GM21576 (cell line): ENCODE measurements around the gene TRIM28.
"Not testable (repeated sequence)": the region's sequence is repeated elsewhere in the genome, so short reads cannot be mapped to it uniquely, and the experiment has no call there.

ENCODE experiments used
- ATAC-seq: cut with Tn5 transposase; IDR thresholded peaks from one replicate; pipeline ENCODE4 v1.9.1; 2021; ENCODE audit warnings: mild to moderate bottlenecking, moderate library complexity; ENCODE audit not compliant: unreplicated experiment

TRIM28 gene

GRCh38 chr19:58518256-58519086 lies 25.4 kb upstream of the TRIM28 start:
- ATAC-seq, result no peak

GRCh38 chr19:58519087-58519354 lies 24.8 kb upstream of the TRIM28 start:
- no peak for ATAC-seq

GRCh38 chr19:58519355-58520256 lies 24.3 kb upstream of the TRIM28 start, which contains the start of gene ZBTB45:
Gene ZBTB45, minus strand, starts transcription at chr19:58519810. Its CDS starts 2,137 bp downstream, at chr19:58517673.
- ATAC-seq, result peak; percentile 74

GRCh38 chr19:58520257-58520599 lies 23.6 kb upstream of the TRIM28 start:
- ATAC-seq, result no peak

- no peak for ATAC-seq
Measured at GRCh38 chr19:58521651-58522050, 22.2 kb upstream of the TRIM28 start.

GRCh38 chr19:58522709-58523108 lies 21.2 kb upstream of the TRIM28 start:
- ATAC-seq, result no peak

- no peak for ATAC-seq
Measured at GRCh38 chr19:58529405-58529804, 14.5 kb upstream of the TRIM28 start.

GRCh38 chr19:58531034-58531840 lies 12.6 kb upstream of the TRIM28 start:
- ATAC-seq, result no peak

GRCh38 chr19:58535857-58536256 lies 8.0 kb upstream of the TRIM28 start:
- ATAC-seq, result no peak

GRCh38 chr19:58536852-58537798 lies 6.7 kb upstream of the TRIM28 start:
- no peak for ATAC-seq

GRCh38 chr19:58538257-58539168 lies 5.4 kb upstream of the TRIM28 start:
- ATAC-seq, result no peak

GRCh38 chr19:58539169-58539559 lies 4.7 kb upstream of the TRIM28 start:
- ATAC-seq, result not testable (repeated sequence)

- ATAC-seq, result not testable (repeated sequence)
Measured at GRCh38 chr19:58542641-58543372, 1.1 kb upstream of the TRIM28 start.

GRCh38 chr19:58544591-58545285 lies 874 bp downstream of the TRIM28 start:
- peak; percentile 37 for ATAC-seq

- no peak for ATAC-seq
Measured at GRCh38 chr19:58545286-58546018, 1.6 kb downstream of the TRIM28 start.

- ATAC-seq, result no peak
Measured at GRCh38 chr19:58546019-58546530, 2.2 kb downstream of the TRIM28 start.
